ENCODE data around the gene FSTL4. TPM values are rescaled to one million over a fixed set of nuclear protein-coding genes. Genes with fewer than 3 reads are reported as not detected.
A peak's percentile ranks its signal among the peaks of the same experiment; 100 is the strongest.

Gene FSTL4
- total RNA-seq, 1 experiment from 2014 or later: not detected

DNA sequence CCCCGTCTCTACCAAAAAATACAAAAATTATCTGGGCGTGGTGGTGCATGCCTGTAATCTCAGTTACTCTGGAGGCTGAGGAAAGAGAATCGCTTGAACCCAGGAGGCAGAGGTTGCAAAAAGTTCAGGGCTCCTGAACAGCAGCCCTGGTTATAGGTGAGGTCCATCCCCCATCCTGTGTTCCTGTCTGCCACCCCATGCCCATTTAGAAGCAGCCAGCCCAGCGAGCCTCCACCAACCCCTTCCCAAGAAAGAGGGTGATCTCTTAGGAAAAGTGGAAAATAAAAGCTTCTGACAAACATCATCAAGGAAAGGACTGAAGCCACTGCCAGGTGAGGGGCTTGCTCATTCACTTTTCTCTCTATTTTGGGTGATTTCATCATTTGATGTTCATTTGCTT is 55.8 kb downstream of the FSTL4 start:
- Histone ChIP-seq H3K9me3 (ENCODE audit: insufficient read depth, low read depth) (no peaks in the 10 kb centered on the region), H3K36me3 (ENCODE audit: low read depth) (no peaks in the 10 kb centered on the region), H3K4me1 (replicated peaks; ENCODE audit: insufficient read depth) (no peaks in the 10 kb centered on the region), H3K27me3 (ENCODE audit: insufficient read depth, low read depth) (no peaks in the 10 kb centered on the region), H2AFZ (no peak overlapping the region), H3F3A (ENCODE audit: insufficient read depth, low read depth) (no peaks in the 10 kb centered on the region), H3K9me2 (ENCODE audit: insufficient read depth) (no peaks in the 10 kb centered on the region), H3K27ac (no peak overlapping the region), H4K20me1 (ENCODE audit: insufficient read depth) (no peaks in the 10 kb centered on the region), H3K79me2 (ENCODE audit: low read depth) (no peaks in the 10 kb centered on the region), H3K4me3 (no peak overlapping the region), H3K4me2 (no peak overlapping the region)
- POLR2A ChIA-PET (ENCODE audit: unreplicated experiment): no interaction called here
- CTCF ChIA-PET: no interaction called here
- intact Hi-C loops (cut with micrococcal nuclease; ENCODE audit: unreplicated experiment): no loop called here
- BruUV-seq (replicated peaks): no TSS peak
- DNase-seq: no peak
- TF ChIP-seq EZH2 (IDR thresholded peaks at IDR 0.05; ENCODE audit: low read depth): no peak
- TF ChIP-seq, protein P1, sequence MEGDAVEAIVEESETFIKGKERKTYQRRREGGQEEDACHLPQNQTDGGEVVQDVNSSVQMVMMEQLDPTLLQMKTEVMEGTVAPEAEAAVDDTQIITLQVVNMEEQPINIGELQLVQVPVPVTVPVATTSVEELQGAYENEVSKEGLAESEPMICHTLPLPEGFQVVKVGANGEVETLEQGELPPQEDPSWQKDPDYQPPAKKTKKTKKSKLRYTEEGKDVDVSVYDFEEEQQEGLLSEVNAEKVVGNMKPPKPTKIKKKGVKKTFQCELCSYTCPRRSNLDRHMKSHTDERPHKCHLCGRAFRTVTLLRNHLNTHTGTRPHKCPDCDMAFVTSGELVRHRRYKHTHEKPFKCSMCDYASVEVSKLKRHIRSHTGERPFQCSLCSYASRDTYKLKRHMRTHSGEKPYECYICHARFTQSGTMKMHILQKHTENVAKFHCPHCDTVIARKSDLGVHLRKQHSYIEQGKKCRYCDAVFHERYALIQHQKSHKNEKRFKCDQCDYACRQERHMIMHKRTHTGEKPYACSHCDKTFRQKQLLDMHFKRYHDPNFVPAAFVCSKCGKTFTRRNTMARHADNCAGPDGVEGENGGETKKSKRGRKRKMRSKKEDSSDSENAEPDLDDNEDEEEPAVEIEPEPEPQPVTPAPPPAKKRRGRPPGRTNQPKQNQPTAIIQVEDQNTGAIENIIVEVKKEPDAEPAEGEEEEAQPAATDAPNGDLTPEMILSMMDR (conservative IDR thresholded peaks at IDR 0.05): no peak

DNA sequence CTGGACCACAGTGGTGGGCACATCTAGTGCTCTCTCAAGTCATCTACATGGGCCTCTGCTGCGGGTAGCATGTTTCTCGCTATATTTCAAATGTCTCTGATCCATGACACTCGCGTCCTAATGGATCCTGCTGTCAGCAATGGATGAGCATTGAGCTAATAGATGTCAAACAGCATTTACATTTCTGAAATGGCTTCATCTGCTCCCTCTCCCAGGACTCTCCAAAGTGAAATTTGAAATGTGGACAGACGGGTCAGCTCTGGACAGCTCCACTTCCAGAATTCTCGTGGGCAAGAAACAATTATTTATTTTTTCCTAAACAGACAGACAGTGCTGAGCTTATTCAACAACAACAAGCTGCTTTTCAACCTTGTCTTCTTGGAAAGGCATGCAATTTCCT is 58.1 kb downstream of the FSTL4 start:
- H3K4me1 ChIP-seq (replicated peaks; ENCODE audit: insufficient read depth): no peaks in the 10 kb centered on the region
- intact Hi-C loops (cut with micrococcal nuclease; ENCODE audit: unreplicated experiment): no loop called here
- H3K9me2 ChIP-seq (ENCODE audit: insufficient read depth): 0 out of 2 replicates have a peak, but pooled peaks cover 7% of the 10 kb centered on the region
- DNase-seq: no peak
- H3K79me2 ChIP-seq (ENCODE audit: low read depth): no peaks in the 10 kb centered on the region
- no peaks in the 10 kb centered on the region for H3K27me3 ChIP-seq (ENCODE audit: insufficient read depth, low read depth)
- TF ChIP-seq, protein P1 (conservative IDR thresholded peaks at IDR 0.05): no peak
- TF ChIP-seq EZH2 (IDR thresholded peaks at IDR 0.05; ENCODE audit: low read depth): no peak
- H4K20me1 ChIP-seq (ENCODE audit: insufficient read depth): no peaks in the 10 kb centered on the region
- H3K4me3 ChIP-seq: no peak overlapping the region
- H3K9me3 ChIP-seq (ENCODE audit: insufficient read depth, low read depth): no peaks in the 10 kb centered on the region
- H2AFZ ChIP-seq: no peak overlapping the region
- POLR2A ChIA-PET (ENCODE audit: unreplicated experiment): no interaction called here
- H3K27ac ChIP-seq: no peak overlapping the region
- no peaks in the 10 kb centered on the region for H3F3A ChIP-seq (ENCODE audit: insufficient read depth, low read depth)
- no peaks in the 10 kb centered on the region for H3K36me3 ChIP-seq (ENCODE audit: low read depth)
- H3K4me2 ChIP-seq: no peak overlapping the region
- no TSS peak for BruUV-seq (replicated peaks)
- CTCF ChIA-PET: no interaction called here

DNA sequence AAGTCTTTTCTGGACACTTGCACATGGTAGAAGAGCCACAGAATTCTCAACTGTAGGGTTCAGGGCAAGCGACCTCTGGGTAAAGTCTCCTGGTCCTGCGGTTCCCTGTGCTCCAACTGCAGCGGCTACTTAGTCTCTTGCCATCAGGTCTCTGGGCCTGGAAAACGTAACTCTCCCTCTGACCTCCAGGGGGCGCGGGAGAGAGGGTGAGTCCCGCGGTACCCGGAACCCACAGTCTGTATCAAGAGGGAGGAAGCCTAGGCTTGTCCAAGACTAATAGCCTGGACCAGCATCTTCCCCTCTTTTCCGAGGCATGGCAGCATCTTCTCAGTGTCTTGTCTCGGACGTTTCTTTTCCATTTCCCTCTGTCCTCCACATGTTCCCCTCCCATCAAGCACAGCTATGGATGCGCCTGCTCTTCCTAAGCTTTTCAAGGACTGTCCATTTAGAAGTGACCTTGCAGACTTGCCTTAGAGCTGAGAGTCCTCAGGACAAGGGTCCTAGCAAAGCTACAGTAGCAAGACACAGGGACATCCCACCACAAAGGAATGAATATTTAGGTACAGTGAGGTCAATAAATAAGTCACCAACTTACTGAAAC is 59.3 kb downstream of the FSTL4 start:
- no peaks in the 10 kb centered on the region for H3K9me3 ChIP-seq (ENCODE audit: insufficient read depth, low read depth)
- H3K4me1 ChIP-seq (replicated peaks; ENCODE audit: insufficient read depth): no peaks in the 10 kb centered on the region
- H3F3A ChIP-seq (ENCODE audit: insufficient read depth, low read depth): no peaks in the 10 kb centered on the region
- H2AFZ ChIP-seq: no peak overlapping the region
- H3K9me2 ChIP-seq (ENCODE audit: insufficient read depth): 0 out of 2 replicates have a peak, but pooled peaks cover 7% of the 10 kb centered on the region
- BruUV-seq (replicated peaks): no TSS peak
- no peak overlapping the region for H3K4me2 ChIP-seq
- no peak for TF ChIP-seq EZH2 (IDR thresholded peaks at IDR 0.05; ENCODE audit: low read depth)
- TF ChIP-seq, protein P1 (conservative IDR thresholded peaks at IDR 0.05): peak; percentile 80
- H4K20me1 ChIP-seq (ENCODE audit: insufficient read depth): no peaks in the 10 kb centered on the region
- H3K79me2 ChIP-seq (ENCODE audit: low read depth): no peaks in the 10 kb centered on the region
- H3K27me3 ChIP-seq (ENCODE audit: insufficient read depth, low read depth): no peaks in the 10 kb centered on the region
- ChIA-PET CTCF (interaction anchor here (0.7 kb wide), 1 partner anchor 304 kb away, joined by 3 read pairs; no protein-coding TSS in a partner anchor), POLR2A (ENCODE audit: unreplicated experiment) (no interaction called here)
- intact Hi-C loops (cut with micrococcal nuclease; ENCODE audit: unreplicated experiment): loop anchor here (2.0 kb wide), 1 partner anchor 316 kb away; no protein-coding TSS in a partner anchor
- H3K27ac ChIP-seq: no peak overlapping the region
- H3K4me3 ChIP-seq: no peak overlapping the region
- no peaks in the 10 kb centered on the region for H3K36me3 ChIP-seq (ENCODE audit: low read depth)
- DNase-seq: peak in 1 of 2 experiments; percentile 24
